ENCODE measurements around the gene MRPL20. TPM values are rescaled to one million over a fixed set of nuclear protein-coding genes. Genes with fewer than 3 reads are reported as not detected.
"Not testable (repeated sequence)": the region's sequence is repeated elsewhere in the genome, so short reads cannot be mapped to it uniquely, and the experiment has no call there.

MRPL20 gene
- polyA plus RNA-seq, 3 donors = 116 to 128 (median 120) TPM

DNA sequence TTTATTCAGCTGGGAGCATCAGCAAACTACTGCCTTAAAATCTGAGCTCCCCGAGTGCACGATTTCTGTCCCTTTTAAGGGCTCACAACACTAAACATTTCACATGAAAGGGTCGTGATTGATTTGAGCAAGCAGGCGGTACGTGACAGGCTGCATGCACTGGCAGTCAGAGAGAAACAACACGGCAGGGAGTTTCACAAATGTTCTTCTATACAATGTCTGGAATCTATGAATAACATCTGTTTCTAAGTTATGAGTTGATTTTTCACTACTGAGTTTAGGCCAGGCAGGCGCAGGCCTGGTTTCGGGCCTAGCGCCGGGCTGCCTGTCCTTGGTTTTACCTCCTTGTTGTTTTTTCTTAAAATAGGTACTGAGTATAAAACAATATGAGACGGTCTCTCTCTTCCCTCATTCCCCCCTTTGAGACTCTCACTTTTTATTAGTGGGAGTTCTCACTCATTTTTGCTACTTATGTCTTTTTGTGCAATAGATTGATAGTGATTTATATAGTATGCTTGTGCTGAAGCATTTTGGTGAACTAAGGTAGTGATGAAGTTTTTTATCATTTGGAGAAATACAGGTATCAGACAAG lies 5.3 kb upstream of the MRPL20 start:
- not testable (repeated sequence) for DNase-seq

GRCh38 chr1:1411626-1412025 lies 4.5 kb upstream of the MRPL20 start:
- no peak for DNase-seq

DNA sequence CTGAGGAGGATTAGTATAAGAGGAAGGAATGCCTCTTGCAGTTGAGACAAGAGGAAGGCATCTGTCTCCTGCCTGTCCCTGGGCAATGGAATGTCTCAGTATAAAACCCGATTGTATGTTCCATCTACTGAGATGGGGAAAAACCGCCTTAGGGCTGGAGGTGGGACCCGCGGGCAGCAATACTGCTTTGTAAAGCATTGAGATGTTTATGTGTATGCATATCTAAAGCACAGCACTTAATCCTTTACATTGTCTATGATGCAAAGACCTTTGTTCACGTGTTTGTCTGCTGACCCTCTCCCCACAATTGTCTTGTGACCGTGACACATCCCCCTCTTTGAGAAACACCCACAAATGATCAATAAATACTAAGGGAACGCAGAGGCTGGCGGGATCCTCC lies 3.1 kb upstream of the MRPL20 start:
- not testable (repeated sequence) for DNase-seq

- no peak for DNase-seq
These were observed 684 bp upstream of the MRPL20 start for GRCh38 chr1:1407636-1408318.

DNA sequence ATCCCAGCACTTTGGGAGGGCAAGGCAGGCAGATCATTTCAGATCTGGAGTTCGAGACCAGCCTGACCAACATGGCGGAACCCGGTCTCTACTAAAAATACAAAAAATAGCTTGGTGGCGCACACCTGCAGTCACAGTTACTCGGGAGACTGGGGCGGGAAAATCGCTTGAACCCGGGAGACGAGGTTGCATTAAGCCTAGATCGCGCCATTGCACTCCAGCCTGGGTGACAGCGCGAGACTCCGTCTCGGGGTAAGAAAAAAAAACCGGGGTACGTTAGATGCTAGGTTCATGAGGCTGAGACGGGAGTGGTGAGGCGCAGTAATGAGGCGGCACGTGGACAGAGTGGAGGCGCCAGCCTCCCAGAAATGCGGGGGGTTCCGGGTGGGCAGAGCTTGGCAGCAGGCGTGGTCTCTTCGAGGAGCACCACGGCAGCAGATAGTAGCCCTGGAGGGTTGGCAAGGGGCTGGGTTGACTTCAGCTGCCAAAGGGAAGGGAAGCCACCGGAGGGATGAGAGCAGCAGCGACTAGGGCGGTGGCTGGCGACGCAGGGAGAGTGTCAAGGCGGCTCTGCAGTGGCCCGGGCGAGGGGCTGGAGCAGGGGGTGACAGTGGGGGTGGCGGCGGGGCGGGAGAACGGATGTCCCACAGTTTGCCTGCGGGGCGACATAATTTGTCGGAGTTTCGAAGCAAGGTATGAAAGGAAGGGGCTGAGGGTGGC lies 832 bp downstream of the MRPL20 start:
- DNase-seq = no peak

GRCh38 chr1:1403653-1404052 lies 3.4 kb downstream of the MRPL20 start:
- no peak for DNase-seq

DNA sequence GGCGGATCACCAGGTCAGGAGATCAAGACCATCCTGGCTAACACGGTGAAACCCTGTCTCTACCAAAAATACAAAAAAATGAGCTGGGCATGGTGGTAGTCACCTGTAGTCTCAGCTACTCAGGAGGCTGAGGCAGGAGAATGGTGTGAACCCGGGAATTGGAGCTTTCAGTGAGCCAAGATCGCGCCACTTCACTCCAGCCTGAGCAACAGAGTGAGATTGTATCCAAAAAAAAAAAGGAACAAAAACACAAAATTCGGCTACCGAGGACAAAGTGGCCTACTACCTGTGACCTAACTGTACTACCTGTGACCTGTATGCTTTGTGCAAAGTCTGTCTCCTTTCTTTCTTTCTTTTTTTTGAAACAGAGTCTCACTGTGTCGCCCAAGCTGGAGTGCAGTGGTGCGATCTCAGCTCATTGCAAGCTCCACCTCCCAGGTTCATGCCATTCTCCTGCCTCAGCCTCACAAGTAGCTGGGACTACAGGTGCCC lies 4.1 kb downstream of the MRPL20 start:
- DNase-seq = not testable (repeated sequence)

- DNase-seq = no peak
These were observed 4.8 kb downstream of the MRPL20 start for GRCh38 chr1:1402072-1402900.

- no peak for DNase-seq
These were observed 5.6 kb downstream of the MRPL20 start for GRCh38 chr1:1401457-1402010.

GRCh38 chr1:1400576-1401456 lies 6.3 kb downstream of the MRPL20 start:
- DNase-seq = no peak

DNA sequence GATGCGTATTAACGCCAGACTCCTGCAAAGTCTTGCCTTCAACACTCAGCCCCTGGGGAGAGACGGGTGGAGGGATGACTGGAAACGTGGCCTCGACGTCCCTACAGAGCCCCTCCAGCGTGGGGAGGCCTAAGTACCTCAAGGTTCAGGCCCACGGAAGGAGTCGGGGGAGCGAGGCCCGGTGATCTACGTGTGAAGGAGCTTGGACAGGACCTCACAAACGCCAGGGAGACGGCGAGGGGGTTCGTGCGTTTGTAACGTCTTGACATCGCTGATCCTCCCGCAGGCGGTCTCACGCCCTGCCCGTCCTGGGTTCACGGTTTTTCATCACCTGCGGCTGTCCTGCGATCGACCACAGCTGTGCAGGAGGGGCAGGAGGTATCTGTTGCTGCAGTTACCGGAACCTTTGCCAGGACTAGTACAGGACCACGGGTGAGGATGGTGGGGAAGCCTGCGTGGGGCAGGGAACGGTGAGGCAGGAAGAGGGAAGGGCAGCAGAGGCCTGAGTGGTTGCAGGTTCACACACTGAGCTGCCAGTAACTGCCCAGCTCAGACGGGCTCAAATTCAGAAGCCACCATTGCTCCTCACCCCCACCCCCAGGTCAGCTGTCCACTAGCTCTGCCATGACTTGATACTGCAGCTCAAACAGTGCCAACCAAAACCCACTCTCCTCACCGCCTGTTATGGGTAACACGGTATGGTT lies 7.1 kb downstream of the MRPL20 start:
- DNase-seq = no peak

DNA sequence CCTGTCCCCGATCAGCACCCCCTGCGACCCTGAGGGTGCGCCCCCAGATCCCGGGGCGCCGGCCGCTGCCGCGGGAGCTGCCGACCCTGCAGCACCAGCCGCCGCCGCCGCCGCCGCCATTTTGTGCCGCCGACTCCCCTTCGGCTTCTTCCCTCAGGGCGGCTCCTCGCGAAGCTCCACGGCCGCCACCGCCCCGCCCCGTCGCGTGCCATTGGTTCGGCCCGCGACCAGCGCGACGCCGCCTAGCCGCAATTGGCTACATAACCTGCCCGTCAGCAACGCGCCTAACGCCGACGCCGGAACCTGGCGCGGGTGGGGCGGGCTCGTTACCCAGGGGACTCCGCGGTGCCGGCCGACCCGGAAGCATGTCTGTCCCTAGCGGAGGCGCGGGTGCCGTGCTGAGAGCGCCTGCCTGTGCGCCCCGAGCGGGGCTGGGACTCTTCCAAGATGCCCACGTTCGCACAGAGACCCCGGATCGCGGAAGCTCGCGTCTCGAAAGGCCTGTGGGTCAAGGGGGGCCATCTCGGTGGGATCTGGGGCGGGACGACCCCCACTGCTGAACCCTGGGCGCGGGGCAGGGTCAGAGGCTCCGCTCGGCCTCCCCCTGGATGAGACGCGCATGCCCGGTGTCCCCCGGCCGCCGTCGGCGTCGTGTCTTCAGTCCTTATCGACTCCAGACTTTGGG lies 7.8 kb downstream of the MRPL20 start, which contains the start of gene CCNL2:
Gene CCNL2, minus strand, starts transcription at position 149 of the 685 bp plus-strand sequence. Its CDS starts 29 bp downstream, at position 120.
- DNase-seq = peak; percentile 98

DNA sequence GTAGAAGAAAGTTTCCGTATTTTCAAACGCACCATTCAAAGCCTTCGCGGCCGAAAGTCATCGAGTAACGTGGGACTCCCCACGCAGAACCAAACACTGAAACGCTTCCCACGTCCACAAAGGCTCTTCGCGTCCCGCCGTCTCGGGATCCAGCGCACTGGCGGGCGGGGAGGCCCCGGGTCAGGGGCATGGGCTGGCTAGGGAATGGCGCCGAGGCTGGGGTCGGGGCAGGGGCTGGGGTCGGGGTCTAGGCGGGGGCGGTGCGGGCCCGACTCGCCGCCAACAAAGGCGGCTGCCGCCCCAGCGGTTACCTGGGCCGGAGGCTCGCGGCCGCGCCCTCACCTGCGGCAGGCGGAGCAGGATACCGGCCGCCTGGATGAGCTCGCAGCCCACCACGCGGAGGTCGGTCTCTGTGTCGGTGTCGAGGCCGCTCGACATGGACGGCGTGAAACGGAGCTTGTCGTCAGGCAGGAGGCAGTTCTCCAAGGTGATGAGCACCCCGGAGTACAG lies 8.4 kb downstream of the MRPL20 start:
- no peak for DNase-seq

DNA sequence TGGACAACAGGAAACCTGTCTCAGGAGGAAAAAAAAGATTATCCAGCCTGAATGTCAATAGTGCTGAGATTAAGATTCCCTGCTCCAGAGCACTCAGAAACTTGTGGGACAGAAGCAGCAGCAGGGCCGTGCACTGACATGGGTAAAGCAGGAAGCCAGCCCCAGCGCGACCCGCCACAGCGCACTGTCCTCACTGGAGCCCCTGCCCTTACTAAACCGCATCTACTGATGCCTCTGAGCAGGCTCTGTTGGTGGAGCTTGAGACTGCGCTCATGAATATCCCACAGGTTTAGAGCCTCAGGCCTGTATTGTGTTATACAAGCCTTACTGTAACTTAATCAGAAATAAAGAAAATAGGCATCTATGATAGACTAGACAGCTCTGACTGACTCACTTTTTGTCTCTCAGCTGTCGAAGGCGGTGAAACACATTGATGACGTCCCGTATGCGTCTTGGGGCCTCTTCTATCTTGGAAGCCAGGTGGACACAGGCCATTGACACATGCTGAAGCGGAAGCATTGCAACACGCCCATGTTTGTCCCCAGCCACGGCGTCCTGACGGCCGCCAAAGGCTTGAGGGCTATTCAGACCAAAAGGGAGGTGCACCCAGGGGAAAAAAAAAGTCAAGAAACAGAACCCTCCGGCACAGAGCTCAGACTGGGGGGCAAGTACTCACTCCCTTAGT lies 9.1 kb downstream of the MRPL20 start:
- no peak for DNase-seq

- DNase-seq = no peak
These were observed 11.9 kb downstream of the MRPL20 start for GRCh38 chr1:1395166-1395565.

- DNase-seq = no peak
These were observed 13.0 kb downstream of the MRPL20 start for GRCh38 chr1:1394116-1394515.

DNA sequence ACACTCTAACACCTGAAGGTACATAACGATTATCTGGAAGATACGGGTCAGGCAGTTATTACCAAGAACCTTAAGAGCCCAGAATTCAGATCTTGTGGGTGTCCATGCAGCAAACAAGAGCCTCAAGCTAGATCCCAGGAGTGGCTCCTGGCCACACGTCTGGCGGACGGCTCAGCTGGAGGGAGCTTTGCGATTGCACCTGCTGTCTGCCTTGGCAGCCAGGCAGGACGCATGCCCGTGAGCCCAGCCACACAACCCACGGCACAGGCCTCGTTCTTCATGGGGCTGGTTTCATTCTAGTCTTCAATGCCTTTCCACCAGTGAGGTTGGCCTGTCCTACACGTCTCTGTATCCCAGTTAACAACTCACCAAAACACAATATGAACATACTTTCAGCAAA lies 13.7 kb downstream of the MRPL20 start:
- DNase-seq = no peak

GRCh38 chr1:1393014-1393413 lies 14.1 kb downstream of the MRPL20 start:
- no peak for DNase-seq

Measured in renal pelvis (tissue), 4 donors.